ENCODE measurements around the gene RAI1.

RAI1 gene

DNA sequence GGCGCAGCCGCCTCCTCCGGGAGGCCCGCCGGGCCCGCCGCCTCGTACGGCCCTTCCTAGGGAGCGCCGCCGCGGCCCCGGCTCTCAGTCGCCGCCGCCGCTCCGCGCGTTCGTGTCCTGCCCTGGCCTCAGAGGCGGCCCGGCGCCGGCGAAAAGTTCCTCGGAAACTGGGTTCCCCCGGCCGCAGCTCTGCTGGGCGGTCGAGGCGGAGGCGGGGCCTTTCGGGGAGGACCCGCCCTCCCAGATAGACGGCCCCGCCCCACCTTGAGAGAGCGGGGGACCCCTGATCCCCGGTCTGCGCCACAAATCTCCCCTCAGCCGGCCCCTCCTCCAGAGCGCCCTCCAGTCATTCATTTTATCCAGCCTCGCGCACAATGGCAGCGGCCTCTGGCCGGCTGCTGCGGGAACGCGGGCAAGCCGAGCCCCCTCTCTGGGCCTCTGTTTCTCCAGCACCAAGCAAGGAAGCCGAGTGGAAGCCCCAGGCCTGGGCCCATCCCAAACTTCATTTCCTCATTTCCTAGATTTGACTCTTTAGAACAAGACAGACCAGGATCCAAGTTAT is 155.6 kb downstream of the RAI1 start, which contains the start of gene SREBF1:
SREBF1 (minus strand) TSS at position 169 of the 562 bp plus-strand sequence. CDS start 169 bp downstream, outside the sequence.
- peak; percentile 68 for DNase-seq

DNA sequence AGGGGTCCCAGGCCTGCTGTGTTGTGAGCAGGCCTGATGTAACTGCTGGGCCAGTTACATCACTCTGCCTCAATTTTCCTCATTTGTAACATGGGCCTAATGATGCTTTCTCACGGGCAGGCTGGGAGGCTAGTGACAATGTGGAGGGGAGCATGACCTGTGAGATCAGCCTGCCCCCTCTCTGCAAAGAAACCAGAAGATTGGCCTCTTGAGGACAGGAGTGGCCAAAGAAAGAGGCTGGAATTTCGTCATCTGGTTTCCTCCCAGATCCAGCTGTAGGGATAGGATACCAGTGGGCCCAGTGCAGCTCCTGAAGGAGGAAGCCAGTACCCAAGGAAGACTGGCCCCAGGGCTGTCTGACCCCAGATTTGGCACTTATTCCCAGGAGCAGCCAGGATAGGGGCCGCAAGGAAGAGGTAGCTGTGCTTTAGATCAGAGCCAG is 156.1 kb downstream of the RAI1 start:
- peak; percentile 76 for DNase-seq

GRCh38 chr17:17837966-17838962 is 157.0 kb downstream of the RAI1 start:
- peak; percentile 66 for DNase-seq

GRCh38 chr17:17839791-17840707 is 158.8 kb downstream of the RAI1 start:
- peak; percentile 84 for DNase-seq

GRCh38 chr17:17840751-17841591 is 159.7 kb downstream of the RAI1 start:
- DNase-seq = peak; percentile 28

DNA sequence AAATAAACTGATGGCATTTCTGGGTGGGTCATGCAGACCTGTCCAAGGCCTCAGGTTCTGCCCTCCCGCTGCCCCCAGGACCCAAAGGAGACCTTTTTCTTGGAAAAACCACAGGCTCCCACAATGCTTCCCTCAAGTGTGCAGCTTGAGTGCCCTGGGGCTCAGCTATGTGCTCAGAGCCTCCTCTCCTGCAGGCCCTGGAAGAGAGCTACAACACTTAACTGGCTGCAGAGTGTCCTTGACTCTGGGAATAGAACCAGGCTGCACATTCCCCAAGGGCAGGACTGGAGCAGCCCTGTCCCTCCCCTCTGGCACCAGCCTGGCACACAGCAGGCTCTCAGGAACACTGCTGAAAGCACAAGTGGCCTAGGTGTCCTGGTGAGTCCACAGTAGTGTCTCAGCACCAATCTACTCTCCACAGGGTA is 160.4 kb downstream of the RAI1 start:
- no peak for DNase-seq

DNA sequence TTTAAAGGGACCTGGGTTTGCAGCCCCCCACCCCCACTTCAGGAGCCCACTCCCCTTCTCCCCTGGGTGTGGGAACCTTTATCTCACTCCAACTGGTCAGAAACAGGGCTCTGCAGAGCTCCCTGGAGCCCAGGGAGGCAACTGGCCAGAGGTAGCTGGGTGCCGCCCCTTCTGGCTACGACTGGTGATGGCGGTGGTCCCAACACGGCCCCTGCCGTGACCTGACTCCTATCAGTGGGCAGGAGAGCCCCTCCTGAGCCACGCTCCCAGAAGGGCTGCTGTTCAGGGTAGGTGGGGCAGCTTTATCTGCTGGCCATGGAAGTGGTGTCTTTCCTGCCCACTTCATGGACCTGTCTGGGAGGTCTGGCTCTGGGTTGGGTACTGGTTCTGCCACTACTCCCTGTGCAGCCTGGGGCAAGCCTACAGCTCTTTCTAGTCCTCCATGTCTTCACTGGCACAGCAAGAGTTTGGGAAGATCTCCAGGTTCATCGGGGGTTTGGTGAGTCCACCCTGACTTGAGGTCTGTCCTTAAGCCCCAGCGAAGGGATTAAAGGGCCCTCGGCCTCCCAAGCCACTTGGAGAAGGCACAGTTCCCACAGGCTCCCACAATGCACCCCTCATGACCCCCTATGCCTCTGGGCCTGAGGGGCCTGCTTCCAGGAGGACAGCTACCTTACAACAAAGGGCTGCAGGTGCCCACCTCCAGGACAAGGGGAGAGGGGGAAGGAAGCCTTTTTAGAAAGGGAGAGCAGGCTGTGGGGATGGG is 161.0 kb downstream of the RAI1 start:
- DNase-seq = no peak

GRCh38 chr17:17843096-17843495 is 161.8 kb downstream of the RAI1 start:
- DNase-seq = no peak

GRCh38 chr17:17844079-17844478 is 162.8 kb downstream of the RAI1 start:
- no peak for DNase-seq

GRCh38 chr17:17844500-17844899 is 163.2 kb downstream of the RAI1 start:
- DNase-seq = no peak

GRCh38 chr17:17845046-17845775 is 164.0 kb downstream of the RAI1 start:
- DNase-seq = no peak

DNA sequence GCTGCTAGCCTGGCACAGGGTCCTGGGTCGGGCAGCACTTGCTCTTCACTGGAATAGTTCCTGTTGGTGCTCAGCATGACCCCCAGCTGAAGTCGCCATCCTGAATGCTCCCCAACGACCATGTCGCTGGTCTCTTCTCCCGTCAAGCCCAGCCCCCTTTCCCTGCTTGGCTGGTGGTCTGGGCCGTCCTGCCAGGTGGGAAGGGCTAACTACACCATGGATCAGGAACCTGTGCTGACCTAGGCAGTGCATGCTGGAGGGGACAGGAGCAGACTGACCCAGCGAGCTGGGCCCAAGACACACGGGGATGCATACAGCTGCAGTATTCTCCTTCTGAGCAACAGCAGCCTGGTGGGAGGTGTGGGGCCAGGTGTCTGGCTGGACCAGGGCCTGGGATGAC is 164.7 kb downstream of the RAI1 start:
- no peak for DNase-seq

DNA sequence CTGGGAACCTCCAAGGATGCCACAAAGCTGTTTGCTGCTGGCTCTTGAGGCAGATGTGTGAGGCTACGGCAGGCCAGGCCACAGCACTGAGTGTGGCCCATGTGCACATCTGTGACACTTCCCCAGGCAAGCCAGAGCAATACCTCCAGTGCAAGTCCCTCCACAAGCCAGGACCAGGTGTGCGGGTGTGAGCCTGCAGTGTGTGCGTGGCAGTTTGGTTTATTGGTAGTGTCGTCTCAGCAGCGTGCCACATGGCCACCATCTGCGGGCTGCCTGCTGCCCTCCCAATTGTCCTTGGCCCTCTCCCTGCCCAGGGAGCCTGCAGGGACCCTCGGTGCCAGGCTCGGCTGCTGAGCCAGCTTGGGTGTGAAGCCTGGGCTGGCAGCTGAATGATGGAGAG is 165.4 kb downstream of the RAI1 start:
- no peak for DNase-seq

- no peak for DNase-seq
Measured at GRCh38 chr17:17847118-17847689, 165.9 kb downstream of the RAI1 start.

- no peak for DNase-seq
Measured at GRCh38 chr17:17847726-17848125, 166.5 kb downstream of the RAI1 start.

DNA sequence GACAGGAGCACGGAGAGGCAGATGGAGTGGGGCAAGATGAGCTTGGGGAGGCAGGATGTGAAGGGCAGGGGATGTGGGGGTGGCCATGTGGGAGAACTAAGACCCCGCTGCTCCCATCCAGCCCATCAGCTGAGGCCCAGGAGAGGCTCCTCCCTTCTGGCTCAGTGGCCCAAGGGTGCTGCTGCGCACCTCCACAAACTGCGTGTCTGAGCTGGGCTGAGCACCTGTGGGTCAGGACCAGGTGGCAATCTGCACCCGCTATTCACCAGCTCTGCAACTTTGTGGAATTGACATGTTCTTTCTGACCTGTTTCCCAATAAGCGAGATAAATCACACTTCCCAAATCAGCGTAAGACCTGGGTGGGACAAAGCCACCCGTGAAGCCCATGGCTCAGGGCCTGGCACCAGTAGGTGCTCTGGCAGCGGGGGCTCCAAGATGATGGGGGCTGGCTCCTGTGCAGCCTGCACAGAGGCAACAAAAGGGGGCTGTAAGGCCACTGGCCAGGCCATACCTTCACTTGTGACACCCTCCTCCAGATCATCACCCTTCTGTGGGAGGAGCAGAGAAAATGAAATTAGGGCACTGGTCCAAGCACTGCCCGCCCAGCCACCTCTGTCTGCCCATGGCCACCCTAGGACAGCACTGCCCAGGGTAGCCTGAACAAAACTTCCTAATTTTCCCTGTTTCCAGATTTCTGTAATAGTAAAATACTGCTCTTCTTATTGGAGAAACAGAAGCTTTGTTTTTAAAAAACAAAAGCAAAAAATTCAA is 167.2 kb downstream of the RAI1 start:
- no peak for DNase-seq

DNA sequence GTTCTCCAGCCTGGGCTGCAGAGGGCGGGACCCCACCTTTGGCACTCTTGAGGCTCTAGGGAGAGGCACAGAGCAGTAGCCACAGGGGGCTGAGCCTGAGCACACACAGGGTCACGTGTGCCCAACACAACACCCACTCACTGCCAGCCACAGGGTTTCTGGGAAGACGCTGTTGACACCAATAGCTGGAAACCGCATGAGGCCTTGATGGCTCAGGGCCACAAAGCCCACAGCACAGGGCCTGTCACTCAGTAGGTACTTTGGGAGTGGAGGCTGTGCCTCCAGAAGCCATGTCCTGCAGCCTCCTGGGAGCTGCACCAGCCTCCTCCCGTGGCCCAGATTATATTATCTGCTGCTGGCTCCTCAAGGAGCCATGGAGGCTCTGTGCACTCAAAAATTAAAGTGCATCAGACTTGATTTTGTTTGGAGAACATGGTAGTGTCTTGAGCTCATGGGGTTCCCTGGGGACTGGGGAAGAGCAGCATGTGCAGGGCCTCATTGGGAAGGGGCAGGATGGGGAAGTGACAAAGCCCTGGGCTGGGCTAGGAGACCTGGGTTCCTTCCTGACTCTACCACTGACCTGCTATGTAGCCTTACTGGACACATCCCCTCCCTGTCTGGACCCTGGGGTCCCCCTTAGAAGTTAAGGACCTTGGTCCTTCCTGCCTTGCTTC is 168.0 kb downstream of the RAI1 start:
- DNase-seq = peak; percentile 38

DNA sequence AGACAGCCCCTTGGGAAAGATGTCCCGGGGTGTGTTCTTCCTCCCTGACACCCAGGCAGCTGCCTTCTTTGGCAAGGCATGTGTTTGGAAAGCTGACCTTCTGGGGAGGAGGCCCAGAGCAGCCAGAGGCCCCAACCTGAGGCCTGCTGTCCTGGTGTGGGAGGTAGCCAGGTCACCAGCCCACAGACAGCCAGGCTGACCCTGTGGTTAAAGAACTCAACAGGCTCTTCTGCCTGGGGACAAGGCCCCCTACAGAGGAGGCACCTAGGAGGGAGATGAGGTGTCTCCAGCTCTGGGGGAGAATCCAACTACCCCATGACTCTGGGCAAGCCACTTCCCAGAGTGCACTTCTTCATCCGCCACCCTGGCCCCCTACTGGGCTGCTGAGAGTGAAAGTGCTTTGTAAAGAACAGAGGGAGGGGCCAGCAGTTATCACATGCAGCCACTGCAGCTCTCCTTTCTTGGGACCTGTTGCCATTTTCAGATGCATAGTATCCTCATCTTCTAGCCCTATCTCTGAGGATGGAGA is 168.7 kb downstream of the RAI1 start:
- peak; percentile 54 for DNase-seq

Measured in fibroblast of skin of right biceps (primary cell).